Measurements from ENCODE around the gene XPO4.
"Not testable (repeated sequence)": the region's sequence is repeated elsewhere in the genome, so short reads cannot be mapped to it uniquely, and the experiment has no call there.

XPO4 gene

GRCh38 chr13:20861666-20862065 is 40.9 kb downstream of the XPO4 start:
- not testable (repeated sequence) for H3K9me3 Mint-ChIP-seq, H3K36me3 Mint-ChIP-seq, H3K27ac Mint-ChIP-seq, H3K27me3 Mint-ChIP-seq, H3K4me3 Mint-ChIP-seq
- peaks cover 24% of the 10 kb centered on the region for H3K4me1 Mint-ChIP-seq

- no peak overlapping the region for H3K4me3 Mint-ChIP-seq
- no peaks in the 10 kb centered on the region for H3K27me3 Mint-ChIP-seq
- no peak overlapping the region for H3K27ac Mint-ChIP-seq
Observed at GRCh38 chr13:20860844-20861243, 41.7 kb downstream of the XPO4 start.

GRCh38 chr13:20856650-20857049 is 45.9 kb downstream of the XPO4 start:
- no peaks in the 10 kb centered on the region for H3K9me3 Mint-ChIP-seq
- peaks cover 4% of the 10 kb centered on the region for H3K4me1 Mint-ChIP-seq
- H3K4me3 Mint-ChIP-seq, result no peak overlapping the region
- no peak overlapping the region for H3K27ac Mint-ChIP-seq
- H3K27me3 Mint-ChIP-seq, result no peaks in the 10 kb centered on the region
- H3K36me3 Mint-ChIP-seq, result peaks cover 8% of the 10 kb centered on the region

More at GRCh38 chr13:20860844-20861243, 41.7 kb downstream of the XPO4 start:
- peaks cover 10% of the 10 kb centered on the region for H3K36me3 Mint-ChIP-seq
- no peaks in the 10 kb centered on the region for H3K9me3 Mint-ChIP-seq
- peaks cover 19% of the 10 kb centered on the region for H3K4me1 Mint-ChIP-seq

GRCh38 chr13:20851844-20852402 is 50.6 kb downstream of the XPO4 start:
- peaks cover 9% of the 10 kb centered on the region for H3K4me1 Mint-ChIP-seq
- no peak overlapping the region for H3K4me3 Mint-ChIP-seq
- H3K9me3 Mint-ChIP-seq, result no peaks in the 10 kb centered on the region
- H3K27me3 Mint-ChIP-seq, result no peaks in the 10 kb centered on the region
- peaks cover 9% of the 10 kb centered on the region for H3K36me3 Mint-ChIP-seq
- H3K27ac Mint-ChIP-seq, result no peak overlapping the region

- H3K36me3 Mint-ChIP-seq, result peaks cover 2% of the 10 kb centered on the region
- H3K4me1 Mint-ChIP-seq, result peaks cover 5% of the 10 kb centered on the region
- no peak overlapping the region for H3K27ac Mint-ChIP-seq
- H3K4me3 Mint-ChIP-seq, result no peak overlapping the region
- H3K27me3 Mint-ChIP-seq, result no peaks in the 10 kb centered on the region
- H3K9me3 Mint-ChIP-seq, result no peaks in the 10 kb centered on the region
Observed at GRCh38 chr13:20848944-20849343, 53.6 kb downstream of the XPO4 start.

- Mint-ChIP-seq H3K4me3 (no peak overlapping the region), H3K27me3 (no peaks in the 10 kb centered on the region), H3K4me1 (peaks cover 5% of the 10 kb centered on the region), H3K36me3 (peaks cover 6% of the 10 kb centered on the region), H3K27ac (no peak overlapping the region), H3K9me3 (no peaks in the 10 kb centered on the region)
Observed at GRCh38 chr13:20848203-20848602, 54.3 kb downstream of the XPO4 start.

GRCh38 chr13:20847296-20847695 is 55.2 kb downstream of the XPO4 start:
- no peaks in the 10 kb centered on the region for H3K27me3 Mint-ChIP-seq
- H3K27ac Mint-ChIP-seq, result no peak overlapping the region
- H3K4me3 Mint-ChIP-seq, result no peak overlapping the region
- peaks cover 6% of the 10 kb centered on the region for H3K36me3 Mint-ChIP-seq
- no peaks in the 10 kb centered on the region for H3K9me3 Mint-ChIP-seq
- peaks cover 5% of the 10 kb centered on the region for H3K4me1 Mint-ChIP-seq

GRCh38 chr13:20843166-20843565 is 59.4 kb downstream of the XPO4 start:
- Mint-ChIP-seq H3K27me3 (no peaks in the 10 kb centered on the region), H3K27ac (no peak overlapping the region), H3K36me3 (peaks cover 10% of the 10 kb centered on the region), H3K4me1 (peaks cover 5% of the 10 kb centered on the region), H3K9me3 (no peaks in the 10 kb centered on the region), H3K4me3 (no peak overlapping the region)

GRCh38 chr13:20840568-20840967 is 62.0 kb downstream of the XPO4 start:
- Mint-ChIP-seq H3K27ac (no peak overlapping the region), H3K36me3 (peaks cover 20% of the 10 kb centered on the region), H3K27me3 (no peaks in the 10 kb centered on the region), H3K4me3 (no peak overlapping the region), H3K9me3 (no peaks in the 10 kb centered on the region), H3K4me1 (peaks cover 1% of the 10 kb centered on the region)

DNA sequence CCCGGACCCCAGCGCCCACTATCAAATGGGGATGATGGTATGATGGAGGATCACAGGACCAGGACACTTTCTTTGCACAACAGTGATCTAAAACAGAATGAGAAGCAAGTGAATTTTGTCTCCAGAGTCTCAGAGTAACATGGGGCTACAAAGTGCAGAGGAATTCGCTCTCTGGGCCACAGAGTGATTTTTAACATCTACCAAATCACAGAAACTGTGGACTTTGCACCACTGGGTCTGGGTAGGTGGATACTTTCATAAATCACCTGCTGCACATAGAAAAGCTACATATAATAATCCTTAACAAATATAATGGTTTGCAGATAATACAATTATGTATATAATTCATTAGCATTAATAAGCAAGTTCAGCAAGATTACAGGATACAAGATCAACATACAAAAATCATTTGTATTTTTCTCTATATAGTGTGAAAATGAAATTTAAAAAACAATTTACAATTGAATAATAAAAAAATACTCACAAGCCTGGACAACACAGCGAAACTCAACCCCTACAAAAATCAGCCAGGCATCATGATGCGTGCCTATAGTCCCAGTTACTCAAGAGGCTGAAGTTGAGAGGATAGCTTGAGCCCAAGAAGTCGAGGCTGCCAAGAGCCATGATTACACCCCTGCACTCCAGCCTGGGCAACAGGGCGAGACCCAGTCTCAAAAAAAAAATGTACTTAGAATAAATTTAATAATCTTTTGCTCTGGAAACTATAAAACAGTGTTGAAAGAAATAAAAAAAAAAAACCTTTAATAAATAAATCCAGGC is 68.5 kb downstream of the XPO4 start:
- no peak overlapping the region for H3K27ac Mint-ChIP-seq
- peaks cover 7% of the 10 kb centered on the region for H3K4me1 Mint-ChIP-seq
- H3K9me3 Mint-ChIP-seq, result no peaks in the 10 kb centered on the region
- H3K4me3 Mint-ChIP-seq, result no peak overlapping the region
- H3K36me3 Mint-ChIP-seq, result peaks cover 20% of the 10 kb centered on the region
- H3K27me3 Mint-ChIP-seq, result no peaks in the 10 kb centered on the region

GRCh38 chr13:20832861-20833260 is 69.7 kb downstream of the XPO4 start:
- Mint-ChIP-seq H3K4me3 (no peak overlapping the region), H3K4me1 (peaks cover 16% of the 10 kb centered on the region), H3K9me3 (no peaks in the 10 kb centered on the region)

DNA sequence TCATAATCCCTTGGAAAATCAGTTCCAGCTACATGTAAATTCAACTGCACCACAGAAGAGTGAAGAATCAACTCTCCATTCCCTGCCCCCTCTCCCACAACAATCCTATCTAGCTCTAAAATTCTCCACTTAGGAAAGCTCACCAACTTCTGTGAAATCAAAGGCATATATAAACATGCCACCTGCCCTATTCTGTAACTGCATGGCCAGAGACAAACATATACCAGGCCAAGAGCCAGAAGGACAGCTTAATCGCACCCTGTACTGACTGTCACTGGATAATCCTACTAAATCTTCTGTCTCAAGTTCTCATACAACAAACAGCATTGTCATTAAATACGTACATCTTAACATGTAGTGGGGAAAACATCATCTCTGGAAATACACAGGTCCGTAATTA is 70.6 kb downstream of the XPO4 start:
- Mint-ChIP-seq H3K27me3 (no peaks in the 10 kb centered on the region), H3K4me1 (peaks cover 16% of the 10 kb centered on the region)

More at GRCh38 chr13:20832861-20833260, 69.7 kb downstream of the XPO4 start:
- Mint-ChIP-seq H3K27me3 (no peaks in the 10 kb centered on the region), H3K36me3 (peaks cover 17% of the 10 kb centered on the region), H3K27ac (no peak overlapping the region)

DNA sequence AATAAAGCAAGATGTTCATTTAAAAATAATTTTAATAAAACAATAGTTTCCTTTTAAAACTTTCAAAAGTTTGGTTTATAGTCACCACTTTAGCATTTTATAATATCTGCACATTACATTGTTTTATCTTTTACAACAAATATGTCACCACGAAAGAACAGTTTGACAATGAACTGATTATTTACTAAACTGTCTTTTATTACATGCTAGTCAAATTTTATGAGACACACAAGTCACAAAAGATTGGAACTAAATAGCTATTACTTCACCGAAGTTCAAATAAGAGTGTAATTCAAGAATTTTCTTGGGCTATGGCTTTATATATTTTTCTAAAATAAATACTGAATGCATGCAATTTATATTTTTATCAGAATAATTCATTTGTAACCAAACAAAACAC is 71.3 kb downstream of the XPO4 start:
- Mint-ChIP-seq H3K9me3 (no peaks in the 10 kb centered on the region), H3K27me3 (no peaks in the 10 kb centered on the region), H3K4me3 (no peak overlapping the region), H3K27ac (no peak overlapping the region), H3K36me3 (peaks cover 9% of the 10 kb centered on the region), H3K4me1 (peaks cover 16% of the 10 kb centered on the region)

More for the DNA sequence above, 70.6 kb downstream of the XPO4 start:
- Mint-ChIP-seq H3K9me3 (no peaks in the 10 kb centered on the region), H3K27ac (peak overlapping the region; percentile 36), H3K36me3 (peaks cover 13% of the 10 kb centered on the region), H3K4me3 (no peak overlapping the region)

GRCh38 chr13:20828539-20829364 is 73.8 kb downstream of the XPO4 start:
- no peak overlapping the region for H3K27ac Mint-ChIP-seq
- H3K27me3 Mint-ChIP-seq, result no peaks in the 10 kb centered on the region
- no peaks in the 10 kb centered on the region for H3K9me3 Mint-ChIP-seq

GRCh38 chr13:20826843-20827560 is 75.5 kb downstream of the XPO4 start:
- Mint-ChIP-seq H3K36me3 (peaks cover 6% of the 10 kb centered on the region), H3K27ac (no peak overlapping the region)

More at GRCh38 chr13:20828539-20829364, 73.8 kb downstream of the XPO4 start:
- Mint-ChIP-seq H3K4me3 (peak overlapping the region; percentile 59), H3K4me1 (peaks cover 17% of the 10 kb centered on the region), H3K36me3 (peaks cover 7% of the 10 kb centered on the region)

More at GRCh38 chr13:20826843-20827560, 75.5 kb downstream of the XPO4 start:
- Mint-ChIP-seq H3K4me3 (no peak overlapping the region), H3K4me1 (peaks cover 16% of the 10 kb centered on the region), H3K27me3 (no peaks in the 10 kb centered on the region), H3K9me3 (no peaks in the 10 kb centered on the region)
